ENCODE measurements around the gene CD84.

GRCh38 chr1:160504651-160505050 lies 74.6 kb downstream of the CD84 start:
- TF ChIP-seq CTCF (IDR thresholded peaks at IDR 0.05; ENCODE audit: low read depth, low read length): no peak
- TF ChIP-seq POLR2A (IDR thresholded peaks at IDR 0.05; ENCODE audit: extremely low read depth, insufficient read length): no peak
- no peak for TF ChIP-seq MYC (IDR thresholded peaks at IDR 0.05; ENCODE audit: low read depth, low read length)
